MCF 10A (cell line): ENCODE results near the gene PLEKHG1. TPM values are rescaled to one million over a fixed set of nuclear protein-coding genes. Genes with fewer than 3 reads are reported as not detected.

Experiments used
- BruUV-seq: library from RNA; stranded (reverse); fragments of 400-500 nt; replicated peaks from 2 replicates; lab custom pipeline; 2021; lab: Mats Ljungman, UMichigan
- CTCF ChIA-PET: fragments of 300-600 bp; sonication (Branson Sonifier 250); formaldehyde crosslinking; extraction: SDS; loops from one replicate; lab custom pipeline; 2021; ENCODE audit warnings: antibody characterized with exemption, inconsistent platforms; lab: Yijun Ruan, JAX
- POLR2A ChIA-PET: fragments of 300-600, 350-650 bp; sonication (Branson Sonifier 250); formaldehyde crosslinking; extraction: SDS; loops from one replicate; lab custom pipeline; 2020; ENCODE audit warnings: antibody characterized with exemption, inconsistent platforms; lab: Yijun Ruan, JAX
- DNase-seq: peaks from one replicate; pipeline ENCODE4 v3.0.0-alpha.2; 2018; ENCODE audit not compliant: unreplicated experiment
- H3K27ac Mint-ChIP-seq: one replicate; pipeline ENCODE4 v1.8.0; 2022; ENCODE audit warnings: mild to moderate bottlenecking, low read depth, mixed read lengths; ENCODE audit not compliant: unreplicated experiment
- H3K27me3 Mint-ChIP-seq: one replicate; pipeline ENCODE4 v1.8.0; 2022; ENCODE audit warnings: mixed read lengths; ENCODE audit not compliant: insufficient read depth, unreplicated experiment
- H3K36me3 Mint-ChIP-seq: one replicate; pipeline ENCODE4 v1.8.0; 2022; ENCODE audit warnings: mild to moderate bottlenecking, moderate library complexity, mixed read lengths; ENCODE audit not compliant: insufficient read depth, unreplicated experiment
- H3K4me1 Mint-ChIP-seq: one replicate; pipeline ENCODE4 v1.8.0; 2022; ENCODE audit warnings: mixed read lengths; ENCODE audit not compliant: insufficient read depth, unreplicated experiment
- H3K4me3 Mint-ChIP-seq: one replicate; pipeline ENCODE4 v1.8.0; 2022; ENCODE audit warnings: mild to moderate bottlenecking, moderate library complexity, mixed read lengths; ENCODE audit not compliant: unreplicated experiment
- H3K9me3 Mint-ChIP-seq: one replicate; pipeline ENCODE4 v1.8.0; 2022; ENCODE audit warnings: mixed read lengths; ENCODE audit not compliant: unreplicated experiment
- CTCF ChIP-seq: fragments of 200-600 bp; IDR thresholded peaks from one replicate; pipeline ENCODE4 v1.8.0; 2022; ENCODE audit warnings: antibody characterized with exemption, mild to moderate bottlenecking; ENCODE audit not compliant: unreplicated experiment
- intact Hi-C: fragments of 100-400 bp; cut with micrococcal nuclease; formaldehyde crosslinking; loops from 2 replicates; pipeline ENCODE4 v1.14.1; 2022
- total RNA-seq: library from RNA; stranded (reverse); gene quantifications from 2 replicates; pipeline ENCODE4 v1.2.3, GENCODE V29; 2022

PLEKHG1 gene
- total RNA-seq, 1 experiment from 2014 or later, result 11.6 TPM

- H3K27me3 Mint-ChIP-seq, result peaks cover 17% of the 10 kb centered on the region
- peaks cover 6% of the 10 kb centered on the region for H3K4me1 Mint-ChIP-seq
- no peak for DNase-seq
- ChIA-PET POLR2A (interaction anchor here (0.7 to 1.1 kb wide), 3 partner anchors 8 to 9 kb away, joined by 3 to 4 read pairs (median 4); no protein-coding TSS in a partner anchor), CTCF (interaction anchor here (0.5 to 0.8 kb wide), 3 partner anchors 18 to 174 kb away, joined by 3 to 4 read pairs (median 3); no protein-coding TSS in a partner anchor)
- no peak overlapping the region for H3K27ac Mint-ChIP-seq
- intact Hi-C loops, result no loop called here
- H3K9me3 Mint-ChIP-seq, result no peaks in the 10 kb centered on the region
- TF ChIP-seq CTCF, result no peak
- BruUV-seq, result no TSS peak
- H3K36me3 Mint-ChIP-seq, result no peaks in the 10 kb centered on the region
- H3K4me3 Mint-ChIP-seq, result no peak overlapping the region
Measured at GRCh38 chr6:150592377-150592995, 7.2 kb upstream of the PLEKHG1 start.

GRCh38 chr6:150593119-150593518 lies 6.6 kb upstream of the PLEKHG1 start:
- CTCF ChIA-PET, result no interaction called here
- no peak overlapping the region for H3K4me3 Mint-ChIP-seq
- DNase-seq, result no peak
- BruUV-seq, result no TSS peak
- no peaks in the 10 kb centered on the region for H3K36me3 Mint-ChIP-seq
- peaks cover 6% of the 10 kb centered on the region for H3K4me1 Mint-ChIP-seq
- no peaks in the 10 kb centered on the region for H3K9me3 Mint-ChIP-seq
- H3K27ac Mint-ChIP-seq, result no peak overlapping the region
- intact Hi-C loops, result no loop called here
- POLR2A ChIA-PET, result no interaction called here
- no peak for TF ChIP-seq CTCF
- peaks cover 17% of the 10 kb centered on the region for H3K27me3 Mint-ChIP-seq

GRCh38 chr6:150596439-150596838 lies 3.2 kb upstream of the PLEKHG1 start:
- BruUV-seq, result no TSS peak
- no peaks in the 10 kb centered on the region for H3K4me1 Mint-ChIP-seq
- POLR2A ChIA-PET, result no interaction called here
- peaks cover 14% of the 10 kb centered on the region for H3K27me3 Mint-ChIP-seq
- no peak overlapping the region for H3K27ac Mint-ChIP-seq
- no peak for TF ChIP-seq CTCF
- DNase-seq, result no peak
- CTCF ChIA-PET, result interaction anchor here (0.7 kb wide), 1 partner anchor 1038 kb away, joined by 3 read pairs; no protein-coding TSS in a partner anchor
- no peaks in the 10 kb centered on the region for H3K9me3 Mint-ChIP-seq
- intact Hi-C loops, result no loop called here
- H3K4me3 Mint-ChIP-seq, result no peak overlapping the region
- H3K36me3 Mint-ChIP-seq, result no peaks in the 10 kb centered on the region

GRCh38 chr6:150598401-150598800 lies 1.3 kb upstream of the PLEKHG1 start:
- H3K4me3 Mint-ChIP-seq, result no peak overlapping the region
- ChIA-PET CTCF (interaction anchor here (0.9 to 3.6 kb wide), 4 partner anchors 178 to 219 kb away, joined by 3 to 21 read pairs (median 4); no protein-coding TSS in a partner anchor), POLR2A (interaction anchor here (1.1 to 3.9 kb wide), 3 partner anchors 75 to 216 kb away, joined by 3 to 32 read pairs (median 3); no protein-coding TSS in a partner anchor)
- no peak for DNase-seq
- BruUV-seq, result no TSS peak
- intact Hi-C loops, result no loop called here
- H3K9me3 Mint-ChIP-seq, result no peaks in the 10 kb centered on the region
- no peak for TF ChIP-seq CTCF
- no peak overlapping the region for H3K27ac Mint-ChIP-seq
- no peaks in the 10 kb centered on the region for H3K4me1 Mint-ChIP-seq
- no peaks in the 10 kb centered on the region for H3K27me3 Mint-ChIP-seq
- no peaks in the 10 kb centered on the region for H3K36me3 Mint-ChIP-seq
